NCI-H2227 treated with DMSO at 0.1 percent for 48 hours (cell line): ENCODE measurements around the gene PDE5A.
"Not testable (repeated sequence)": the region's sequence is repeated elsewhere in the genome, so short reads cannot be mapped to it uniquely, and the experiment has no call there.

Source experiments
- DNase-seq: peaks from one replicate; lab custom pipeline; 2025; lab: John Stamatoyannopoulos, UW

The PDE5A gene

DNA sequence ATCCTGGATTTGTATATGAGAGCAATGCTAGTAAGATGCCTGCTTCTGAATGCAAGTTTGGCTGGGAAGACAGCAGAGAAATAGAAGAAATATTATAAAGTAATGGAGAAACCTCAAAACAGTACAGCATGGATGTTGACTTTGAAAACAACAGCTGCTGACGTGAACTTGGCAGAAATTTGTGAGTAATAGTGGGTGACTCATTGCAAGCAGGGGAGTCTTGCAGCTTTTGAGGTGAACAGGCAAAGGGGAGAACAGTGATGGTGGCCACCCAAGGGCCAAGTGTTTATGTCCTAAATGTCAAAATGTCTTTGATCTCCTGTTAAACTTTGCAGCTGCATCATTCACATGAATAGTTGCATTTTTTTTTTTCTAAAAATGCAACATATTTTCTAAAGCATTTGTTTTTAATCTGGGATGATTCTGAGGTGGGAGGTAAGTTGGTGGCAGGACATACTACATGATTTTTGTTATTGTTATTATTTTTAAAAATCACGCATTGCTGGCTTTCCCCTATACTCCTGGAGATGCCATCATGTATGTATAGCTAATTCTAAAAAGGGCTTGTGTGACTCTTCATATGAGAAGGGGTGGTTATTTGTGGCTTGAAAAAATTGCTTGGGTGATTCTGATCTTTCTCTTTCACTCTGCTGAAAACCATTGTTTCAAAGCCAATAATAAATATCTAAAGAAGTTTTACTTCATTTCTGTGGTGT is 158.4 kb downstream of the PDE5A start:
- DNase-seq, result not testable (repeated sequence)

- DNase-seq, result not testable (repeated sequence)
Measured at GRCh38 chr4:119469039-119469438, 159.6 kb downstream of the PDE5A start.

- DNase-seq, result not testable (repeated sequence)
Measured at GRCh38 chr4:119462733-119463132, 165.9 kb downstream of the PDE5A start.

GRCh38 chr4:119455734-119456133 is 172.9 kb downstream of the PDE5A start:
- DNase-seq, result peak; percentile 52

GRCh38 chr4:119454491-119455270 is 173.9 kb downstream of the PDE5A start:
- peak; percentile 85 for DNase-seq

DNA sequence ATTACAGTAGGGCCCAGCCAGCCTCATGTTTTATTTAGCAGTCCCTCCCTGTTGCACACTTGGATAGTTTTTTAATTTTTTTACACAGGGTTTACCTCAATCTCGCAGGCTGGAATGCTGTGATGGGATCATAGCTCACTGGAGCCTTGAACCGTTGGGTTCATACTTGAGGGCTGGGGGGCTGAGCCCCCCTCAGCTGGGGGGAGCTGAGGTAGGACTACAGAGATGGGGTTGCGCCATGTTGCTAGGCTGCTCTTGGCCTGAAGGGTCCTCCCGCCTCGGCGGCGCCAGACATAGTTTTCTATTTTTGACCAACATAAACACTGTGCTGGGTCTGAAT is 174.5 kb downstream of the PDE5A start:
- DNase-seq, result not testable (repeated sequence)

GRCh38 chr4:119453286-119453685 is 175.3 kb downstream of the PDE5A start:
- not testable (repeated sequence) for DNase-seq

GRCh38 chr4:119449851-119450250 is 178.8 kb downstream of the PDE5A start:
- DNase-seq, result not testable (repeated sequence)
